Osteoblast (primary cell): Measurements from ENCODE around the gene MRPL39. TPM values are rescaled to one million over a fixed set of nuclear protein-coding genes. Genes with fewer than 3 reads are reported as not detected.

Experiments used
- DNase-seq: peaks from one replicate; pipeline ENCODE4 v3.0.0; 2011; ENCODE audit warnings: low spot score, mixed read lengths; ENCODE audit not compliant: insufficient read length; ENCODE audit errors: missing footprints
- H2AFZ ChIP-seq: 2 replicates; pipeline ENCODE4 v1.6.0; 2011; ENCODE audit warnings: mild to moderate bottlenecking, low read length
- H3K27ac ChIP-seq: 2 replicates; pipeline ENCODE4 v1.5.1; 2011; ENCODE audit warnings: mild to moderate bottlenecking, low read depth, low read length, moderate library complexity
- H3K27me3 ChIP-seq: 2 replicates; pipeline ENCODE4 v1.6.0; 2012; ENCODE audit warnings: mild to moderate bottlenecking, control low read depth, inconsistent platforms, low read length, moderate library complexity; ENCODE audit not compliant: insufficient read depth
- H3K36me3 ChIP-seq: 2 replicates; pipeline ENCODE4 v1.5.1; 2011; ENCODE audit warnings: mild to moderate bottlenecking, low read length, control low read depth, moderate library complexity; ENCODE audit not compliant: insufficient read depth
- H3K4me1 ChIP-seq: 2 replicates; pipeline ENCODE4 v1.5.1; 2011; ENCODE audit warnings: mild to moderate bottlenecking, low read length, control low read depth, moderate library complexity; ENCODE audit not compliant: insufficient read depth
- H3K4me2 ChIP-seq: 2 replicates; pipeline ENCODE4 v1.6.0; 2011; ENCODE audit warnings: mild to moderate bottlenecking, low read length; ENCODE audit not compliant: insufficient read depth
- H3K4me3 ChIP-seq: fragments of 200-600 bp; sonication (generic); 3 replicates; pipeline ENCODE4 v1.5.1; 2012; ENCODE audit warnings: mild to moderate bottlenecking, low read length, inconsistent platforms; ENCODE audit not compliant: insufficient read depth
- H3K79me2 ChIP-seq: 2 replicates; pipeline ENCODE4 v1.6.0; 2012; ENCODE audit warnings: mild to moderate bottlenecking, low read length, control low read depth, inconsistent platforms; ENCODE audit not compliant: insufficient read depth
- H3K9me3 ChIP-seq: 2 replicates; pipeline ENCODE4 v1.5.1; 2011; ENCODE audit warnings: low read depth, low read length, control low read depth
- H4K20me1 ChIP-seq: 2 replicates; pipeline ENCODE4 v1.6.0; 2012; ENCODE audit warnings: mild to moderate bottlenecking, low read length, control low read depth; ENCODE audit not compliant: insufficient read depth
- CTCF ChIP-seq: IDR thresholded peaks from 2 replicates; pipeline ENCODE4 v1.5.1; 2011; ENCODE audit warnings: mild to moderate bottlenecking, low read depth, low read length, moderate library complexity; ENCODE audit errors: extremely low read depth
- total RNA-seq: library from RNA; depleted of rRNA; stranded (reverse); fragments of >200 nt; gene quantifications from 2 replicates; pipeline ENCODE4 v1.2.3, GENCODE V29; 2012

The MRPL39 gene
- total RNA-seq, 1 donor, result 28.2 TPM

GRCh38 chr21:25561668-25562641, 45.3 kb downstream of the MRPL39 start:
- H3K27ac ChIP-seq, result peak overlapping the region; percentile 56
- peaks cover 17% of the 10 kb centered on the region for H3K4me1 ChIP-seq
- peak; percentile 90 for DNase-seq
- peak overlapping the region; percentile 94 for H2AFZ ChIP-seq
- H3K9me3 ChIP-seq, result no peaks in the 10 kb centered on the region
- peaks cover 41% of the 10 kb centered on the region for H3K79me2 ChIP-seq
- no peaks in the 10 kb centered on the region for H3K27me3 ChIP-seq
- TF ChIP-seq CTCF, result no peak
- H3K36me3 ChIP-seq, result peaks cover 4% of the 10 kb centered on the region
- H3K4me2 ChIP-seq, result peak overlapping the region; percentile 90
- no peaks in the 10 kb centered on the region for H4K20me1 ChIP-seq
- H3K4me3 ChIP-seq, result peak overlapping the region; percentile 79

DNA sequence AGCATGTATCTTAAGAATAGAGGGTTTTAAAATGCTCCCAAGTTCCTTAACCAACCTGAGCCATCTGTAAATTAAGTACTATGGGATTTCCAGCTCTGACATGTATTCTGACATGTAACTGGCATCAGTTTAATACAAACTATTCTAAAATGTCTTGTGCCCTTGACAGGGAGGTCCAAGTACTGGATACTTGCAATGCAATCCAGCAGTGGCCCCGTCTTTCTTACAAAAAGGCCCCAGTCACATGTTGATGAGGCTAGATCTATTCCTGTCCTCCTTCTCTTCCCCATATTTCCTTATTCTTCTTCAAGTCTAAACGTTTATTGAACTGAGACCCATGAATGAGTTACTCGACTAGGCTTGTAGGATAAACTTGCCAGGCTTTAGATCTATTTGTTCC, 46.4 kb downstream of the MRPL39 start:
- no peak overlapping the region for H3K4me2 ChIP-seq
- no peak for TF ChIP-seq CTCF
- no peak for DNase-seq
- H3K79me2 ChIP-seq, result peaks cover 33% of the 10 kb centered on the region
- H3K36me3 ChIP-seq, result peaks cover 4% of the 10 kb centered on the region
- no peak overlapping the region for H3K4me3 ChIP-seq
- no peak overlapping the region for H2AFZ ChIP-seq
- no peaks in the 10 kb centered on the region for H3K27me3 ChIP-seq
- H4K20me1 ChIP-seq, result no peaks in the 10 kb centered on the region
- no peaks in the 10 kb centered on the region for H3K9me3 ChIP-seq
- peaks cover 17% of the 10 kb centered on the region for H3K4me1 ChIP-seq
- H3K27ac ChIP-seq, result no peak overlapping the region

- Histone ChIP-seq H3K79me2 (peaks cover 27% of the 10 kb centered on the region), H4K20me1 (no peaks in the 10 kb centered on the region), H3K4me3 (no peak overlapping the region), H3K36me3 (peaks cover 1% of the 10 kb centered on the region), H3K27ac (no peak overlapping the region), H2AFZ (no peak overlapping the region), H3K9me3 (no peaks in the 10 kb centered on the region), H3K27me3 (no peaks in the 10 kb centered on the region), H3K4me2 (no peak overlapping the region), H3K4me1 (peaks cover 17% of the 10 kb centered on the region)
- TF ChIP-seq CTCF, result no peak
- no peak for DNase-seq
Measured at GRCh38 chr21:25560271-25560685, 47.0 kb downstream of the MRPL39 start.

DNA sequence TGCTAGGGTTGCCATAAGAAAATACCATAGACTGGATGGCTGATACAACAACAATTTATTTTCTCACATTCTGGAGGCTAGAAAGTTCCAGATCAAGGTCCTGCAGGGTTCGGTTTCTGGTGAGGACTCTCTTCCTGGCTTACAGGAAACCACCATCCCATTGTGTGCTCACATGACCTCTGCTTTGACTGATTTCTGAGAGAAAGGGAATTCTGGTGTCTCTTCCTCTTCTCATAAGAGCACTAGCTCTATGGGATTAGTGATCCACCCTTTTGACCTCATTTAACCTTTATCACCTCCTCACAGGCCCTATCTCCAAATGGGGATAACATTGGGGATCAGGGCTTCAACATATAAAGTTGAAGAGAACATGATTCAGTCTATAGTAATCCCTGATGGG, 47.5 kb downstream of the MRPL39 start:
- no peak for TF ChIP-seq CTCF

More for the DNA sequence above, 47.5 kb downstream of the MRPL39 start:
- H3K27me3 ChIP-seq, result no peaks in the 10 kb centered on the region
- H3K79me2 ChIP-seq, result peaks cover 23% of the 10 kb centered on the region
- H3K4me1 ChIP-seq, result peaks cover 17% of the 10 kb centered on the region
- H4K20me1 ChIP-seq, result no peaks in the 10 kb centered on the region
- no peak for DNase-seq
- no peak overlapping the region for H2AFZ ChIP-seq
- no peak overlapping the region for H3K4me3 ChIP-seq
- no peaks in the 10 kb centered on the region for H3K36me3 ChIP-seq
- H3K27ac ChIP-seq, result no peak overlapping the region
- H3K9me3 ChIP-seq, result no peaks in the 10 kb centered on the region
- H3K4me2 ChIP-seq, result no peak overlapping the region
